Ovary (tissue), 9 donors: ENCODE measurements around the gene IKZF4. TPM values are rescaled to one million over a fixed set of nuclear protein-coding genes. Genes with fewer than 3 reads are reported as not detected.

Experiments used
- DNase-seq, 5 donors: peaks; one replicate each; pipeline ENCODE4 v3.0.0-alpha.2; 2019 to 2020
- H3K27ac ChIP-seq, 2 donors: fragments of 200-600 bp; one replicate each; pipeline versions ENCODE4 v1.5.1 to v1.8.0; 2019 to 2022
- H3K27me3 ChIP-seq: fragments of 200-600 bp; one replicate; pipeline ENCODE4 v1.8.0; 2022
- H3K36me3 ChIP-seq: fragments of 200-600 bp; sonication (generic); one replicate; pipeline ENCODE4 v1.5.1; 2019
- H3K4me1 ChIP-seq: one replicate; pipeline ENCODE4 v1.8.1; 2013; ENCODE audit warnings: mild to moderate bottlenecking, moderate library complexity; ENCODE audit not compliant: insufficient read depth
- H3K4me3 ChIP-seq: fragments of 200-600 bp; sonication (generic); one replicate; pipeline ENCODE4 v1.5.1; 2017
- H3K9me3 ChIP-seq, 2 donors: fragments of 200-600 bp in 1 of 2; sonication (generic) in 1 of 2; one replicate each; pipeline versions ENCODE4 v1.5.1 to v1.8.1; 2013 to 2019; ENCODE audit warnings: mild to moderate bottlenecking in 1 of 2, moderate library complexity in 1 of 2
- CTCF ChIP-seq, 3 donors: fragments of 450-650 bp in 2 of 3; fragments of 200-600 bp in 1 of 3; IDR thresholded peaks; one replicate each; pipeline versions ENCODE4 v1.5.1 to v1.8.0; 2016 to 2022; ENCODE audit warnings: antibody characterized with exemption in 3 of 3, mild to moderate bottlenecking in 1 of 3
- EP300 ChIP-seq: sonication (generic); formaldehyde crosslinking; IDR thresholded peaks from one replicate; pipeline ENCODE4 v1.6.1; 2017; ENCODE audit warnings: antibody characterized with exemption
- POLR2A ChIP-seq: fragments of 450-650 bp; IDR thresholded peaks from one replicate; pipeline ENCODE4 v1.6.1; 2017; ENCODE audit warnings: antibody characterized with exemption, mild to moderate bottlenecking, moderate library complexity
- WGBS, 3 donors: extraction: QIAGEN DNeasy Blood & Tissue Kit in 1 of 3; methylation state at CpG; one replicate each; pipeline versions ENCODE4 v1.1.5 to v1.1.7; 2013 to 2017; 5-methylcytosine and 5-hydroxymethylcytosine counted together
- intact Hi-C, 4 donors: fragments of 100-400 bp; cut with DNase I; formaldehyde crosslinking; loops; one replicate each; pipeline versions ENCODE4 v1.11.0 to v1.15.1; 2022 to 2023
- polyA plus RNA-seq, 2 donors: library from polyadenylated mRNA; stranded (reverse); fragments of 200-250 nt in 1 of 2; fragments of 350-450 nt in 1 of 2; fragmentation: Illumina TruSeq in 1 of 2; extraction: RNeasy Lipid Tissue Mini Kit (QIAGEN cat#74804) in 1 of 2; gene quantifications; one replicate each; pipeline ENCODE4 v1.2.3, GENCODE V29; 2013 to 2014
- total RNA-seq, 7 donors: library from RNA; depleted of rRNA in 2 of 7; stranded (reverse); fragments of >200 nt in 2 of 7; fragmentation: NEBNext Ultra II Directional in 3 of 7; extraction: Animal tissue kit (Norgen Biotek cat#: 25700) in 3 of 7; gene quantifications; one replicate each; pipeline versions ENCODE4 v1.1.0 to v1.2.4, GENCODE V29; 2016 to 2023
- donor health status: DM: no; HTN: no; CAD: no; lungs with moderate emphysema.
- donor health status: DM: no; HTN: no; CAD: no.
- donor health status: Bipolar disorder and iron deficiency.
- donor health status: DM: yes; HTN: yes; CAD: no.
- donor health status: DM: no; HTN: no; CAD: no.
- donor health status: DM: yes; HTN: yes; CAD: no.

Gene IKZF4
- total and polyA plus RNA-seq, 9 donors: 4.0 to 33.2 (median 15.9) TPM

DNA sequence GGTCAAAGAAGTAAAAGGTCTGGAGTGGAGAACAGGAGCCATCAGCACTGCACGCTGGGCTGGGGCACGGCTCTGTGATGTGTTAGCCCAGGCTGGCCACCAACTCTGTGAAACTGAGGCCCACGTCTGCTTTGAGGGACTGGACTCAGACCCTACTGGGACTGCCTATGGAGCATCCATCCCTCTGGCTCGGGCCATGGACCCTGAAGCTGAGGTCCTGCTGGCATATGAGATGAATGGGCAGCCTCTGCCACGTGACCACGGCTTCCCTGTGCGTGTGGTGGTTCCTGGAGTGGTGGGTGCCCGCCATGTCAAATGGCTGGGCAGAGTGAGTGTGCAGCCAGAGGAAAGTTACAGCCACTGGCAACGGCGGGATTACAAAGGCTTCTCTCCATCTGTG lies 16.6 kb upstream of the IKZF4 start:
- no peaks in the 10 kb centered on the region for H3K4me1 ChIP-seq
- H3K27me3 ChIP-seq: no peaks in the 10 kb centered on the region
- intact Hi-C loops: no loop called here
- no peaks in the 10 kb centered on the region for H3K9me3 ChIP-seq
- TF ChIP-seq EP300 (no peak), CTCF (IDR thresholded peaks at IDR 0.05) (no peak), POLR2A (no peak)
- H3K4me3 ChIP-seq: no peak overlapping the region
- DNase-seq: no peak
- no peaks in the 10 kb centered on the region for H3K36me3 ChIP-seq
- 90 to 92% (median 91%) methylated on average over 10 of the region's 10 CpGs for WGBS, 3 donors
- H3K27ac ChIP-seq: no peak overlapping the region

GRCh38 chr12:56007564-56008559 lies 13.0 kb upstream of the IKZF4 start:
- 0 to 1% (median 1%) methylated on average over 33 to 44 of the region's 44 CpGs for WGBS, 3 donors
- Histone ChIP-seq H3K27ac (peak overlapping the region; percentile 93 to 98), H3K36me3 (no peaks in the 10 kb centered on the region), H3K27me3 (no peaks in the 10 kb centered on the region), H3K4me1 (no peaks in the 10 kb centered on the region), H3K9me3 (no peaks in the 10 kb centered on the region), H3K4me3 (peak overlapping the region; percentile 75)
- DNase-seq: peak; percentile 71 to 82 (median 77)
- intact Hi-C loops: no loop called here
- TF ChIP-seq POLR2A (no peak), CTCF (IDR thresholded peaks at IDR 0.05) (no peak), EP300 (no peak)

DNA sequence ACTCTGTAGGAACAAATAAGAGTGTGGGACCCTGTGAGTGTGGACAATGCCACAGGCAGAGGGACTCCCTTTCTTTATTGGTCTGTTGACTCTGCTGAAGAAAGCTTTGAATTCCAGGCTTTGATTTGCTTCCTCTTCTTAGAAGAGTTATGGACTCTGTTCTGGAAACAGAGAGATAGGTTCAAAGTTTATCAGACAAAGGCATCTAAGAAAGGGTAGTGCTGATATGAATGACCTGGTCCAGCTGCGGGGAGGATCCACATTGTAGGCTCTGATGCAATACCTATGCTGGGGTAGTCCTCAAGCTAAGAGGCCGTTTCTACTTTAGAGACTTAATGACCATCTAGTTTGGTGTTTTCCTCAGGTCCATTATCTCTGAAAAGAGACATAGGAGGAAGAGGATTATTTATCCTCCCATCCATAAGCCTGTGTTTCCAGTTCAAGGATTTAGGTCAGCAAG lies 10.7 kb upstream of the IKZF4 start:
- Histone ChIP-seq H3K4me1 (no peaks in the 10 kb centered on the region), H3K27me3 (no peaks in the 10 kb centered on the region), H3K4me3 (no peak overlapping the region), H3K27ac (no peak overlapping the region), H3K9me3 (no peaks in the 10 kb centered on the region), H3K36me3 (no peaks in the 10 kb centered on the region)
- TF ChIP-seq EP300 (no peak), CTCF (IDR thresholded peaks at IDR 0.05) (no peak), POLR2A (no peak)
- WGBS, 3 donors: 71 to 79% (median 73%) methylated on average over 2 of the region's 2 CpGs
- DNase-seq: no peak
- intact Hi-C loops: no loop called here

- whole genome bisulfite sequencing, 3 donors: 84 to 89% (median 87%) methylated on average over 2 of the region's 2 CpGs
- no peak overlapping the region for H3K27ac ChIP-seq
- H3K27me3 ChIP-seq: no peaks in the 10 kb centered on the region
- TF ChIP-seq EP300: no peak
- TF ChIP-seq POLR2A: no peak
- no peak for TF ChIP-seq CTCF (IDR thresholded peaks at IDR 0.05)
- H3K4me1 ChIP-seq: no peaks in the 10 kb centered on the region
- DNase-seq: no peak
- intact Hi-C loops: no loop called here
- no peak overlapping the region for H3K4me3 ChIP-seq
- H3K36me3 ChIP-seq: no peaks in the 10 kb centered on the region
- H3K9me3 ChIP-seq: no peaks in the 10 kb centered on the region
These were observed 9.2 kb upstream of the IKZF4 start for GRCh38 chr12:56011509-56012090.
